BE2C (cell line): Measurements from ENCODE around the gene DEGS1.

Experiments
- DNase-seq: peaks from one replicate; pipeline ENCODE4 v3.0.0-alpha.2; 2020
- H3K27me3 ChIP-seq: fragments of 250-450 bp; sonication (Bioruptor Pico); 2 replicates; pipeline ENCODE4 v1.5.1; 2020; ENCODE audit warnings: mild to moderate bottlenecking
- H3K36me3 ChIP-seq: fragments of 250-450 bp; sonication (Bioruptor Pico); 2 replicates; pipeline ENCODE4 v1.5.1; 2020; ENCODE audit warnings: mild to moderate bottlenecking
- H3K4me1 ChIP-seq: fragments of 250-450 bp; sonication (Bioruptor Pico); 2 replicates; pipeline ENCODE4 v1.5.1; 2020
- H3K4me3 ChIP-seq: 2 replicates; pipeline ENCODE4 v1.5.1; 2011; ENCODE audit warnings: low read depth, low read length
- H3K9me3 ChIP-seq: fragments of 250-450 bp; sonication (Bioruptor Pico); 2 replicates; pipeline ENCODE4 v1.5.1; 2020
- CTCF ChIP-seq: IDR thresholded peaks from 2 replicates; pipeline ENCODE4 v1.5.1; 2012; ENCODE audit warnings: mild to moderate bottlenecking, low read depth, low read length

DEGS1 gene

GRCh38 chr1:224168859-224169380, 14.1 kb upstream of the DEGS1 start:
- Histone ChIP-seq H3K4me1 (no peaks in the 10 kb centered on the region), H3K36me3 (no peaks in the 10 kb centered on the region), H3K9me3 (no peaks in the 10 kb centered on the region), H3K27me3 (no peaks in the 10 kb centered on the region), H3K4me3 (no peak overlapping the region)
- TF ChIP-seq CTCF, result no peak
- no peak for DNase-seq

- Histone ChIP-seq H3K27me3 (no peaks in the 10 kb centered on the region), H3K36me3 (no peaks in the 10 kb centered on the region), H3K9me3 (no peaks in the 10 kb centered on the region), H3K4me1 (no peaks in the 10 kb centered on the region), H3K4me3 (no peak overlapping the region)
- no peak for DNase-seq
- TF ChIP-seq CTCF, result no peak
These were observed 13.2 kb upstream of the DEGS1 start for GRCh38 chr1:224169718-224170270.

GRCh38 chr1:224170343-224170742, 12.7 kb upstream of the DEGS1 start:
- DNase-seq, result no peak
- H3K4me1 ChIP-seq, result 0 out of 2 replicates have a peak, but pooled peaks cover 1% of the 10 kb centered on the region
- no peaks in the 10 kb centered on the region for H3K36me3 ChIP-seq
- no peaks in the 10 kb centered on the region for H3K9me3 ChIP-seq
- no peaks in the 10 kb centered on the region for H3K27me3 ChIP-seq
- no peak for TF ChIP-seq CTCF
- H3K4me3 ChIP-seq, result no peak overlapping the region

GRCh38 chr1:224170748-224171478, 12.1 kb upstream of the DEGS1 start:
- DNase-seq, result no peak
- 0 out of 2 replicates have a peak, but pooled peaks cover 3% of the 10 kb centered on the region for H3K4me1 ChIP-seq
- no peaks in the 10 kb centered on the region for H3K27me3 ChIP-seq
- no peak overlapping the region for H3K4me3 ChIP-seq
- TF ChIP-seq CTCF, result peak; percentile 36; the same call in 1 of the 2 replicates
- H3K36me3 ChIP-seq, result no peaks in the 10 kb centered on the region
- no peaks in the 10 kb centered on the region for H3K9me3 ChIP-seq

GRCh38 chr1:224172229-224172628, 10.8 kb upstream of the DEGS1 start:
- Histone ChIP-seq H3K27me3 (no peaks in the 10 kb centered on the region), H3K4me3 (no peak overlapping the region), H3K36me3 (no peaks in the 10 kb centered on the region), H3K4me1 (0 out of 2 replicates have a peak, but pooled peaks cover 3% of the 10 kb centered on the region), H3K9me3 (no peaks in the 10 kb centered on the region)
- DNase-seq, result no peak
- TF ChIP-seq CTCF, result no peak

- H3K9me3 ChIP-seq, result no peaks in the 10 kb centered on the region
- no peak for DNase-seq
- TF ChIP-seq CTCF, result no peak
- no peaks in the 10 kb centered on the region for H3K36me3 ChIP-seq
- no peak overlapping the region for H3K4me3 ChIP-seq
- 0 out of 2 replicates have a peak, but pooled peaks cover 3% of the 10 kb centered on the region for H3K4me1 ChIP-seq
- H3K27me3 ChIP-seq, result no peaks in the 10 kb centered on the region
These were observed 9.5 kb upstream of the DEGS1 start for GRCh38 chr1:224173523-224173922.
